Measurements from ENCODE around the gene BMPR1B.
A peak's percentile ranks its signal among the peaks of the same experiment; 100 is the strongest.

Gene BMPR1B

DNA sequence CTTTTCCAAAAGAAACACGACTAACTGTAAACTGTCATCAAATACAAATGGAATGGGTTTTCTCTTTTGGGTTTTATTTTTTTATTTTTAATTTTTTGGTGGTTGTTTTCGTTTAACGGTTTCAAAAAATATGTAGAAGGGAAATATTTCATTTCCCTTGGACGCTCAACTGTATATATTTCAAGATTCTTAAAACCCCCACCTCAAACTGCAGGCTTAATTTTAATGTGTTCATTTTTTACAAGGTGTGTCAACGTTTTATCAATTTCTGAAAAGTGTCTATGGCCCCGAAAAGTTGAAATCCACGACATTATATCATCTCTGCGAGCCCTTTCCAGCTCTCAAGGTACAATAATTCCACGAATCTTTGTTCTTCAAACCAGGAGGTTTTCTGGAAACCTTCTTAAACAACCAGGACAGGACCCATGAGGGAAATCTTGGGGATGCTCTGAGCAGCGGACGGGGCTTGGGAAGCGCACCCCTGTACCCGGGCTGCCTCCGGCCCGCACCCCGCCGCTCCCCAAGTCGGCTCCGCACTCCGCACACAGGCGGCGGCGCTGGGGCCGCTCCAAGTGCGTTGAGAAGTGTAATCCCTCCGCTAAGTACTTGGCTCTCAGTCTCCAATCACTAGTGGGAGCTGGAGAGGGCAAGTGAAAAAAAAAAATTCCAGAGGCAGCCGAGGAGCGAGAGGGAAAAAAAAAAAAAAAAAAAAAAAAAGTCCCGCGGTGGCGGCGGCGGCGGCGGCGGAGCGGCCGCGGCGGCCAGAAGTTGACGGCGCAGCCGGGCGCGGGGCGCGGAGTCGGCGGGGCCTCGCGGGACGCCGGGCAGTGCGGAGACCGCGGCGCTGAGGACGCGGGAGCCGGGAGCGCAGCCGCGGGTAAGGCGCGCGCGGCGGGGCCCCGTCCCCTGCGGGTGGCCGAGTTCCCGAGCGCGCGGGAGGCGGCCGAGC, at the start of gene BMPR1B:
Gene BMPR1B (plus strand): TSS at position 764 of the 949 bp plus-strand sequence. CDS start 346,470 bp downstream, outside the sequence.
- DNase-seq = no peak

DNA sequence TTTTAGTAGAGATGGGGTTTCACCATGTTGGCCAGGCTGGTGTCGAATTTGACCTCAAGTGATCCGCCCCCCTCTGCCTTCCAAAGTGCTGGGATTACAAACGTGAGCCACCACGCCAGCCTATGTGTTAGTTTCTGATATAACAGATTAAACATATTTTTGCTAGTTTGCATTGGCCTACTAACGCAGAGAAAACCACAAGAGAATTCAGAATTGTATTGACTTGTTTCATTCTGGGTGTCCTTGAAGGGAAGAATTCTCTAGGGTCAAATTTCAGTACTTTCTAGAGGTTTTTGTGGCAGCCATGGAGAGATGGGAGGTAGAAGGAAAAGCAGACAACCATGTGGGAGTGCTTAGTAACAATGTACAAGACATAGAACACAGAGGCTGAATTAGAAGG, 46.1 kb upstream of the BMPR1B start:
- DNase-seq = no peak

DNA sequence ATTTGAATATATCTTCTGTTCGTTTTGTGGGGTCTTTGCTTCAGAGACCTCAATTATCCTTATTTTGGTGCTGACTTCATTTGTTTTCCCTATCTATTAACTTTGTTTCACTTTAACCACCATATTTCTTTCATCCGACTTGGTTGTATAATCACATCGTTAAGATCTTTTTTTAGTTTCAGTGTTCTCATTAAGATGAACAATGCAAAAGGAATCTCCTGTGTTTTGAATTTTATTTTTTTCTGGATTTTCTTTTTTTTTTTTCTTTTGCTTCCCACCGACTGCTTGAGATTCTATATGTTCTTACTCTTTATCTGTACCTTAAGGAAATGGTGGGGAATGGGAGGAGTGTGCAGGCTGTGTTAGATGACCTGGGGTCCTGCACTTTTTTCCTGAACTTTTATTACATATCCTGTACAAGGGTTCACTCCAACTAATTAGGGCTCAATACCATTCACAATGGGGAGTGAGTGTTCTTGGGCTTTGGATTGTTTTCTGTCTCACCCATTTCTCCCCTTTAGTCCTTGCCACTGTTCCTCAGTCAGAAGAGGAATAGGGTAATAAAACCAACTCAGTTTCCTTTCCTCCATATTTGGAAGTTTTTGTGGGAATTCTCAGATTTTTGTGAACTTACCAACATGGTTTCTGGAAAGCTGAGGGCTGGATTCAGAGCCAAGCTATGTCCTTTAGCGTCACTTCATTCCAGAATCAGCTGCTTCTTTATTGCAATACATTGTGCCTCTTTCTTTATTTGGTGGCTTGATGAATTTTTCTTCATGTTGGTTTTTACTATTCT, 43.2 kb upstream of the BMPR1B start:
- DNase-seq = no peak

DNA sequence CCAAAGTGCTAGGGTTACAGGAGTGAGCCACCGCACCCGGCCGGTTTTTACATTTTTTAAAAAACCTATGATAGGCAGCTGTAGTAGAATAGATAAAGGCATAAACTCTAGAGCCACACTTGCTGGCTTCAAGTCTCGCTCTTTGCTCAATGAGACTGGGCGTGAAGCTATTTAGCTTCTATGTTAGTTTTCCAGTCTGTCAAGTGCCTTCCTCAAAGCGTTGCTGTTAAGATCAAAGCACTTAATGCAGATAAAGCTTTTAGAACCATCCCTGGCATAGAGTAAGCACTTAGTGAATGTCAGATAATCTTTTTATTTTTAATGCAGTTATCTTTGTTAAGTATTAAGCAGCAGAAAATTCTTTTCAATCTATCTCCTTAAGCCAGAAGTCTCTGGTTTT, 42.0 kb upstream of the BMPR1B start:
- no peak for DNase-seq

DNA sequence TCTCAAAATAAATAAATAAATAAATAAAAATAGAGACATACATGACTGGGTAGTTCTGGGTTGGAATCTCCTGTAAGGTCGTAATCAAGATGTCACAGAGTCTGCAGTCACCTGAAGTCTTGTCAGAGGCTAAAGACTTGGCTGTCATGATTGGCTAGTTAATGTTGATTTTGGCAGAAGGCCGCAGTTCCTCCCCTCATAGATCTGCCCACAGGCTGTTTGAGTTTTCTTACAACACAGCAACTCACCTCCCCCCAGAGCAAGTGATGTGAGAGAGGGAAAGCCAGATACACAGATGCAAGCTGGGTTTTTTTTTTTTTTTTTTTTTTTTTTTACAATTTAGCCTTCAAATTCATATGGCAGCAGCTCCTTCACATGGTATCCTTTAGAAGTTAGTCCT, 36.4 kb upstream of the BMPR1B start:
- DNase-seq = no peak

- DNase-seq = no peak
These were observed 35.5 kb upstream of the BMPR1B start for GRCh38 chr4:94722270-94722669.

DNA sequence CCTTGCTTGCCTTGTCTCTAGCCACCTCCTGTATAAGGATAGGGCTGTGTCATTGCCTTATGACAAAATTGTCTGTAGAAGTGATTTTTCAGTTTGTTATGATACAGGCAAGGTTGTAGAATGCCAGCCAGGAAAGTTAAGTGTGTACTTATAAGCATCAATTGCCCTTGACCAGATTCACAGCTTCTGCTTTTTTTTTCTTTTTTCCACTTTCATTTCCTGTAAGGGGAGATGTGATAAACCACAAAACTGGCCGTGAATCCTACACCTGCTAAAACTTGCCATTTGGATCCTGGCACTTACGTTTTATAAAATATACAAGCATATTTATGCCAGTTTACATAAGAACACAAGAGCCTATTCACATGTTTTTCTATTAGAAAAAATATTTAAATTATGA, 35.0 kb upstream of the BMPR1B start:
- no peak for DNase-seq

- DNase-seq = no peak
These were observed 33.6 kb upstream of the BMPR1B start for GRCh38 chr4:94724016-94724790.

DNA sequence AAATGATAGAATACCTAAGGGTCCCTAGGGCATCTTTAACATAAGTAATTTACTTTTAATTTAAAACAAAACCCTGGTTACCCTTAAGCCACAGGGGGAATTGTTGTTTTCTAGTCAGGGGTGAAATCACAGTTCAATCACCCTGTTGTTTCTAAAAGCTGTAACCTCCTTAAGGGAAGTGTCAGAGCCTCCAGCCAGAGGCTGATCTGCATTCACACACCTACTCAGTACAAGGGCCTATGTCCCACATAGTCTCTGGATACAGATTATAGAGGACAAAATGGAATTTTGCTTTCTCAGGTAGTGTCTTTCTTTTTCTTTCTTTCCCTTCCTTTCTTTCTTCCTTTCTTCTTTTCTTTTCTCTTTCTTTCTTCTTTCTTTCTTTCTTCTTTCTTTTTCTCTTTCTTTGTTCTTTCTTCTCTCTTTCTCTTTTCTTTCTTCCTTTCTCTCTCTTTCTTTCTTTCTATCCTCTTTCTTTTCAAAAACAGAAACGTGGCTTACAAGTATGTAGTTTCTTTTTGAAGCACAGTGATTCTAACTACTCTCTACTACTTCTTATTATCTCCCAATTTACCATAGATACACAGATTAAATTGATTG, 31.1 kb upstream of the BMPR1B start:
- no peak for DNase-seq

DNA sequence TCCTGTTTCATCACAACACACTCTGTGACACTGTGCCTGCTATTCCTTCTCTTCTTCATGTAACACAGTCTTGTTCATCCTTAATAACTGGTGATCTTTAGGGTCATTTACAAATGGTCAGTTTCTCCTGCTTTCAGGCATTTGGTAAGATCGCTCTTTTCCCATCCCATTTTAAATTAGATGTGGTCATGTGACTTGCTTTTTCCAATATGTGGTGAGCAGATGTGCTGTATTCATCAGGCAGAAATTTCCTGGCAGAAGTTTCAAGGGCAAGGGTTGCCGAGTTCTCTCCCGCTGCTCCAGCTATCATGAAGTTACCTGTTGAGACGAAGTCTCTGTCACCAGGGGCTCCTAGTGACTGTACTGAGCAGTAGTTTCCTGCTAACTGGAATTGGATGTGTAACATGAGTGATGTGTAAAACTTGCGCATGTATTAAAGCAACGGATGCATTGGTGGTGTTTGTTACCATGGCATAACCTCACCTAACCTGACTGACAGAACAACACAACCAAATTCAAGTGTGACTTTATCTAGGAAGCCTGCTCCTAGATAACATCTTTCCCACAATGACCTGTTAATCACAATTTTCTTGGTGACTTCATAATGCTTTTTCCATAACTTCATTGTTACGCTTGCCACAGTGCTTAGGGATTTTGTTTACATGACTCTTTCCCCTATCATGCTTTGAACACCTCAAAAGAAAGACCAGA, 29.5 kb upstream of the BMPR1B start:
- no peak for DNase-seq

DNA sequence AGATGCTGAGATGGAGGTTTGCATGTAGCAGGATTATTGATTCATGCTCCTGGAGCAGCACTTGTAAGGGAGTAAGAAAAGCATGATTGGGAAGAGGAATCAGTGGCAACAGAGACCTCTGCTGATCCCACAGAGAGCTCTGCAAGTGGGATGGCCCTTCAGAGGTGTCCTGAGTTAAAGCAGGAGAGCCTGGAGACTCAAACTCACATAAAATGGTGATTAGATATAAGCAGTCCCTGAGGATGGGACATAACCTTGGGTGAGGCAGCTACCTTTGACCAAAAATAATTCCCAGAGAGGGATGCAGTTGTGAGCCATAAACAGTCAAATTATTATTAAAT, 25.4 kb upstream of the BMPR1B start:
- DNase-seq = no peak

DNA sequence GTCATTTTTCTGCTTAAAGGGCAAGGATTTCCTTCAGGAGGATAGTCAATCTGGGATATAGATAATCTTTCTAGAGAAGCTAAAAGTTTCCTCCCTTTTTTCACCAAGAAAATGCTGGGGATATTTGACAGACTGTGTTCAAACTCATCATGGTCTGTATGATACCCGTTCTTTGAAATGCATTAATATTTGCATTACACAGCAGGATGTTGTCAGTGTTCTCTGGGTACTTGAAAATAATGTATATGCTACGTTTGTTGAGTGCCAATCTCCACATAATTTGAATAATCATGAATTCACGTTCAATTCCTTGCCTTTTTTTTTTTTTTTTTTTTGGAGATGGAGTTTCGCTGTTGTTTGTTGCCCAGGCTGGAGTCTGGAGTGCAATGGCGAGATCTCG, 18.0 kb upstream of the BMPR1B start:
- DNase-seq = no peak

DNA sequence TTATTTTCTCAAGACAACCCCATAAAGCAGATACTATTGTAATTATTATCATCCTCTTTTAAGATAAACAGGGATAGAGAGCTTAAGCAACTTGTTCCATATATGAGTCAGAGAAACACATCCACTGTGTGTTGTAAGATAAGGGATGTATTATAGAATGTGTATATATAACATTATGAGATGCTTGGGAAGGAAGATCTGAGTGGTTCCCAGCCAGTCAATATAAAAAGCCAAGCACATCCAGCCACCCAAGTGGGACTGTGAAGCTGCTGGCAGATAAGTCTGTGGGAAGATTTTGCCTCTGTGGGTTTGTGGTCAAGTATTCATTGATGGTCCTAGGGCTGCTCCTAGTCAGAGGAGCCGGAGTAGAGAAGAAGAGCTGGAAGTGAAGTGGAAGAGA, 16.5 kb upstream of the BMPR1B start:
- no peak for DNase-seq

GRCh38 chr4:94743838-94744237, 13.9 kb upstream of the BMPR1B start:
- no peak for DNase-seq

- peak in 1 of 2 experiments; percentile 15 for DNase-seq
These were observed 12.9 kb upstream of the BMPR1B start for GRCh38 chr4:94744850-94745249.

DNA sequence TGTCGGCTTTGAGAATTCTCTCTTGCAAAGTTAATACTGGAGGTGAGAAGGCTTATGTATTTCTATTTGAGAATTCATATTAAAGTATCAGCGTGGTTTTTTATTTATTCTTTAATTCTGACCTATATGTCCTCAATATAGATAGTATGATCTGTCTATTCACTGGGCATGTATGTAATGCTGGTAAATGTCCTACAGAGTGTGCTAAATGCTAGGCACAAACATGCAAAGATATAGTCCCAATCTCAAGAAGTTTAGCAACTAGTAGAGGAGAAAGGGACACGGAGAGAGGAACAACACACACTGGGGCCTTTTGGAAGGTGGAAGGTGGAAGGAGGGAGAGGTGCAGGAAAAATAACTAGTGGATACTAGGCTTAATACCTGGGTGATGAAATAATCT, 11.0 kb upstream of the BMPR1B start:
- no peak for DNase-seq

DNA sequence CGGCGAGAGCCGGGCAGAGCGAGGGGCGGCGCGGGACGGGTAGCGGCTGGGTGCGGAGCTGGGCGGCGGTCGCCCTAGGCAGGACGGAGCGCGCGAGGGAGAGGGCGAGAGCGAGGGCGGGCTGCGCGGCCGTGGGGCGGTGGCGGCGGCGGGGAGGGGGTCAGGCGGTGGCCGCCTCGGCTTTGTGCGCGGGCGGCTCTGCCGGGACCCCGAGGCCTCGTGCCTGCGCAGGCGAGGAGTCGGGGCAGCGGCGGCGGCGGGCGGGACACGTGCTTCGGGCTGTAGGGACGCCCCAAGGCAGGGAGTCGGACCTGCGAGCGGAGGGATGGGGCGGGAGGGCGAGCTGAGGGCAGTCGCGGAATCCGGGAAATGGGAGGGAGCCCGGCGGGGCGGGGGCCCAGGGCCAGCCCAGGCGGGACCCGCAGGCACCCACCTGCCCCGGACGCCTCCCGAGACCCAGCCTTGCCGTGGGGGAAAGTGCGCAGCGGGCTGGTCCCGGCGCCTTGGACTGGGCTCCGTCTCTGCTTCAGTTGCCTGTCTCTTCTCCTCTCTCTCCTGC, 465 bp downstream of the BMPR1B start:
- no peak for DNase-seq

DNA sequence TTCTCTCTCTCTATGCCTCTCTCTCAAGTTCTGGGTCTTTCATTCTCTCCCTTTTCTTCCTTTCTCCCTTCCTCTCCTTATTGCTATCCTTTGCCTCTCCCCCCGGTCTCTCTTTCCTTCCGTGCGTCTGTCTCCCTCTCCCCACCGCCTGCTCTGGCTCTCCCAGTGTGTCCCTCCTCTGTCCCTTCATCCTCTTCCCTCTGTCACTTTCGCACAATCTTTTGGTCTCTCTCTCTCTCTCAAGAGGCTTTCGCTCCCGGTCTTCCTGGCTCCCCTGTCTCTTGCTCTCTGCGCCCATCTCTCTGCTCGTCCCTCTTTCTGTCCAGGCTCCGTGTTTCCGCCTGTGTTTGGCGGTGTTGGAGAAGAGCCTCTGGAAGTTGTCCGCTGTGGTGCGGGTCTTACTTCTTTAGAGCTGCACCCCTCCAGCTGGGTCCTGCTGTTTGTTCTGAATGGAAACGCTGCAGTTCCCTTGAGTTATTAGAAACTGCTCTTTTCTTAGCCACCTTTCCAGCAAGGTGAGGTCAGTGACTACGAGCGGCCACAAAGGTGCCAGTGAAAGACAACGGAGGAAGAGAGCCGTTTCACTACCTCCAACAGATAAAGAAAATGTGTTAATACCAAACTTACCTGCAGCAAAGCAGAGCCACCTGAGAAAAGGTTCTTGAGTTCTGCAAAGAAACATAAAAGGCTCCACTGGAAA, 1.1 kb downstream of the BMPR1B start:
- DNase-seq = no peak

DNA sequence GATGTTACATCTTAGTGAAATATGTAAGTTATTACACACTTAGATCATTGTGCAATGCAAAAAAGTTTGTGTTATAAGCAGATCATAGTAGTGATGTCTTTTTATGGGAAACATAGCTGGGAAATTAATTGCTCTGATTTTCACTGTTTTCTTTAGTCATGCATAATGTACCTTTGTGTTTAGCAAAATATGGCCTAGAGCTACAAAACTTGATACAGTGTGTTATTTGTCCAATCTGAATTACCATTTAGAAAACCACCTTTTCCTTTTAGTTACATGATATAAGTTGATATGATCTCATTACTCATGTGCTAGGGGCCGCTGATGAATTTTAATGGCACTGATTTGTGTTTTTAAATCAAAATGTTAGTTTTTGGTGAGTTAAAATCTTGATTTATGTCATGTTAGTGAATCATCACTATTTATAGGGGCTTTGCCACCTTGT, 2.0 kb downstream of the BMPR1B start:
- DNase-seq = no peak

DNA sequence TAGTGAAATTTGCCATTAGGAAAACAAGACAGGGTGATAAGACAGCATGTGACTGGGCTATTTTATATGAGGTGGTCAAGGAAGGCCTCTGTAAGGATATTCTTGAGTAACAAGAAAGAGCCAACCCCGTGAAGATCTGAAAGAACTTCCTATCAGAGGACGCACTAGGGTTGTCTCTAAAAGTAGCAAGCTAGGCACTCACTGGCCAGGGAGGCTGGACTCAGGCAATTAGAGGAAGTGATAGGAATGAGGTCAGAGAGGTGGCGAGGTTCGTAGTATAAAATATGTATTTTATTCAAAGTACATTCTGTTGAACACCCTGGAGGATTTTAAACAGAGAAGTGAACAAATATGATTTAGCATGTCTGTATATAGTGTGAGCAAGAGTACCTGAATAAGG, 4.6 kb downstream of the BMPR1B start:
- no peak for DNase-seq

DNA sequence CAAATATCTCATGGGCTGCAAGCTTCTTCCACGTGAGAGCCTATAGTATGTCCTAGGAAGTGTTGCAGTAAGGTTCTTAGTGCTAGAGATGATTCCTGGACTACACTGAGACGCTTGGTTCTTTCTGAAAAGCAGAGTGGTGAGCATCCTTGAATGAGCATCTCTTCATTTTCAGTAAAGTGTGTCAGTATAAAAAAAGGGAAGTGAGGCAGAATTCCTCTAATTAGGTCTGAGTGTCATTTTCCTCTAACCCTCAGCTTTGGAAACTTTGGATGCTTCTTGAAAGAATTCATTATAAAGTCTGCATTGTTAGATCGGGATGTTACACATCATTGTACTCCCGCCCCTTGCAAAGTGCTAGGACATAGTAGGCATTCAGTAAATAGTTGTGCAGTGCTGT, 5.2 kb downstream of the BMPR1B start:
- DNase-seq = no peak
